Activated gamma-delta T cell treated with anti-CD3 and anti-CD28 coated beads, Interleukin-2, amount 50 U/mL, for 16 hours (primary cell): ENCODE results near the gene SCUBE1.
A peak's percentile ranks its signal among the peaks of the same experiment; 100 is the strongest.

ENCODE experiments used
- DNase-seq: peaks from one replicate; pipeline ENCODE4 v3.0.0-alpha.2; 2020; ENCODE audit warnings: low read depth

SCUBE1 gene

GRCh38 chr22:43236411-43237166 is 106.6 kb downstream of the SCUBE1 start:
- no peak for DNase-seq

DNA sequence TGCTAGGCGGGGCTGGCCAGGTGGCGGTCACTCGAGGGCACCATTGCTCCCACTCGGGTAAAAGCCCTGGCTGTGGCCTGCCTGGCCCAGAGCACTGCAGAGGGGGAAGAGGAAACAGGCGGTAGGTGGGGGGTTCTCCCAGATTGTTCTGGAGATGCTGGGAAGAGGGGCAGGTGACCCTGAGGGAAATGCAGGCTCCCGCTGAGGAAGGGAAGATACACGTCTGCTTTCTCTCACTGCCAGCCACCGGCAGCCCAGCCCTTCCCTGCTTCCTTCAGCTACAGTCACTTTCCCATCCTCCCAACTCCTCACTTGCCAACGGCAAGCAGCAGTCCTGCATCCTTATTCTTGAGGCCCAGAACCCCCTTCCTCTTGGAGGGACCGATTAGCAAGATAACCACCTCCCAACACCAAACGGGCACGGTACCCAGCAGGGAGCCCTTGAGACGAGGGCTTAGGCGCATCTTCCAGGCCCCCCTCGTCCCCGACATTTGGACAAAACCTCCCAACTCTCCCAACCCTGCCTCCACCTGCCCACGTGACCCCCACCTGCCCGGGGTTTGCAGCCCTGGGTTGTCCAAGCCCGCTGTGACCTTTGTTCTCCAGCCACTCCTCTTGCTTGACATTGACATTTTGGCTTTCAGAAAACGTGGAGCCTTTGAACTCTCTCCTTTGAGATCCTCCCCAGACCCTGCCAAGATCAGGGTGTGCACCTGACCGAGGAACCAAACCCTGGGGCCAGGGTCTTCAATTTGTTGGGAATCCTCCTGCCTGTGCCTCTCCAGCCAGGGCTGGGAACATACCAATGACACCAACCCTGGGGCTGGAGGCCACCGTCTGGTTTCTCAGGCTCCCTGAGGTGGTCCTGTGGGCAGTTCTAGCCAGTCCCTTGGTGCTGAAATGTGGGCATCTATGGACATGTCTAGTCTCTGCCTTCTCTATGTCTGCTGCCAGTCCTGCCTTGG is 107.4 kb downstream of the SCUBE1 start:
- DNase-seq: no peak

GRCh38 chr22:43234264-43234988 is 108.7 kb downstream of the SCUBE1 start:
- no peak for DNase-seq

DNA sequence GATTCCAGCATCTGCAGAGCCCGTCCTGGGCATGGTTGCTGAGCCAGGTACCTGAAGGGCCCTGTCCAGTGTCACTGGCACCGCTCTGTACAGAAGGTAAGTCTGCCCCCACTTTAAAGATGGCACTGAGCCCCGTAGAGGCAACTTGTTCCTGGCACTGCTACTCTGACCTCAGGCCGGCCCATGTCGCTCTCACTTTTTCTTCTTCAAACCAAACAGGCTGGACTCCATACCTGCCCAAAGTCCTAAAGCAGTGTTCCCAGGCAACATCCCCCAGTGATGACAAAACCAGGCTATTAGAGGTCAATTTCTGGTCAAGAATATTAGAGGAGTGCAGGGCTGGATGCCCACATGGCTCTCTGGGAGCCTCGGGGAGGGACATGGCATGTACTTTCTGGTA is 109.6 kb downstream of the SCUBE1 start:
- DNase-seq: no peak

GRCh38 chr22:43232445-43232844 is 110.7 kb downstream of the SCUBE1 start:
- DNase-seq: no peak

DNA sequence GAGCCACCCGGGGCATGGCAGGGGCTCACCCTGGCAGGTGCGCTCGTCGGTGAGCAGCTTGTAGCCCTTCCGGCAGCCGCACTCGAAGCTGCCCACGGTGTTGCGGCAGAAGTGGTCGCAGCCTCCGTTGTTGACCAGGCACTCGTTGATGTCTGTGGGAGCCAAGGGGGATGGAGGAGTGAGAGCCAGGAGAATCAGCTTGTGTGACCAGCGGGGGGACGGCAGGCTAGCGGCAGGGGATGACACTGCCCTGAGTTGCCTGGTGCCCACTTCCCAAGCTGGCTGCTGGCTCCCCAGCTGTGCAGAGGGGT is 111.5 kb downstream of the SCUBE1 start:
- DNase-seq: no peak

DNA sequence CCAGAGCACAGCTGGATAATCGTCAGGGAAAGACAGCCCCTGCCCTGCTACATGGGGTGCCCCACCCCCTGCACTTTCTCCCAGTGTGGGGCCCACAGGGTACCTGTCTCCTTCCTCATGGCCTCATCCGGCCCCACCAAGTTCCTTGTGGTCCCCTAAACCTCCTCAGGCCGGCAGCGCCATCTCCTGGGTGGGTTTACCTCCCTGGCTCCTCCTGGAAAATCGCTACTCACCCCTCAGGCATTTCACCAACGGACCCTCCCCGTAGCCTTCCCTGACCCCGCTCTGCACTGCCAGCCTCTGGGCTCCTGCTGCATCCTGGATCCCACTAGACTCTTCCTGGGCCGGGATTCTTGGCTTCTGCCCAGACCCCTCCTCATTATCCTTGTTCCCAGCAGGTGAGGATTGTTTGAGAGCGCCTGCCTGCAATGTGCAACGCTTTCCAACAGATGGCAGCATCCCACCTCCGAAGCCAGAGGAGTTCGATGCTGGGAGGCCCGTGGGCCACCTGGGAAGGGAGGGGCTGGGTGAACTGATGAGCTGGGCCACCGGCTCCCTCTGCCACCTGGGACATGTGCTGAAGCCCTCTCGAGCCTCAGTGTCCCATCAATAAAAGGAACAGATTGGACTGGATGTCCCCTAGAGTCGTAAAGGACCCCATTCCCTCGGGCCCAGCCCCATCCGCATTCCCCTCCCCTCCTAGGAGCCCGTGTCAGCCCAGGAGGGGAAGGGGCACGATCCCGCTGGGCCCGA is 112.0 kb downstream of the SCUBE1 start:
- DNase-seq: peak; percentile 45

- no peak for DNase-seq
Observed at GRCh38 chr22:43230571-43230970, 112.6 kb downstream of the SCUBE1 start.

- no peak for DNase-seq
Observed at GRCh38 chr22:43228863-43229262, 114.3 kb downstream of the SCUBE1 start.

- no peak for DNase-seq
Observed at GRCh38 chr22:43228330-43228729, 114.8 kb downstream of the SCUBE1 start.

GRCh38 chr22:43227239-43227630 is 115.9 kb downstream of the SCUBE1 start:
- DNase-seq: no peak

- no peak for DNase-seq
Observed at GRCh38 chr22:43226377-43227238, 116.6 kb downstream of the SCUBE1 start.

DNA sequence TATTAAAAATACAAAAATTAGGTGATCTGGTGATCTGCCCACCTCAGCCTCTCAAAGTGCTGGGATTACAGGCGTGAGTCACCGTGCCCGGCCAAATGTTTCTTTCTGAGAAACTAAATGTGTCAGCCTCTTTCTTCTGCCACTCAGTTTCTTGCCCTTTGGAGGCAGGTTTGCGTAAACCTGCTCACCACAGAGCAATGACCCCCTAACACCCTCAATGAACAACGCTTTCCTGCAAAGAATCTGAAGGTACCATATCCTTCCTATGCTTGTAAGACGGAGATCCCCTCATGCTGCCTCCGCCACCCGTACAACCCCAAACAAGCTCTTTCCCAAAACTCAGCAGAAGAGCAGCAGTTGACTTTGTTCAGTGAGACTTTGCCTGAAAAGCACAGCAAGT is 117.6 kb downstream of the SCUBE1 start:
- no peak for DNase-seq

- DNase-seq: no peak
Observed at GRCh38 chr22:43222987-43223386, 120.2 kb downstream of the SCUBE1 start.

- DNase-seq: no peak
Observed at GRCh38 chr22:43222262-43222661, 120.9 kb downstream of the SCUBE1 start.

DNA sequence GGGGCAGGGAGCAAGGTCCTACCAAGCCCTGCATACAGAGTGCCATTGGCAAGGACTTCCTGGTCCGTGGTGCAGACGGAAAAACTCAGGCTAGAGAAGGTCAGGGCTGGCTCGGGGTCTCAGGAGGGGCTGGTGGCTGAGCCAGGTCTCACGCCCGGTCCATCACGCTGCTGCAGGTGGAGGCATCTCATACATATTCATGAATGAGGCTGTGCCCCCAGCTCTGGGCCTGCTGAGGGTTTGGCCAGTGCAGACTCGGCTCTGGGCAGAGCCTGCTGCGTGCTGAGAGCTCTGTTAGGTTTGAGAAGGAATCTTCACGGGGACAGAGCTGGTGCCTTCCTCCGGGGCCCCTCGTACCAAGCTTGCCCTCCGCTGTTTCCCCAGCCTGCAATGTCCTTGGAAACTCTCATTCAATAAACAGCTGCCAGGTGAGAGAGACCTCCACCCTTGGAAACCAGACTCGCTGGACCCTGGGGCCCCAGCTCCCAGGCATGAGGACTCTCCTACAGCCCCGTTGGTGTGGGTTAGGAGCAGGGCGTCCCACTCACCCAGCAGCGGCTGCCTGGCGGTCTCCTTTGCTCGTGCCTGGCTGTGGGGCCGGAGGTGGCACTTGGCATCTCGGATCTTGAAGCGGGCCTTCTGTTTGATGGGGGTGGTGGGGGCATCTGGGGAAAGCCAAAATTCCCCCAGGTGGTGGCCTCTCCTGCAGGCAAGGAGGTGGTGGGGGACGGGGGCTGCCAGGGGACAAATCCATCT is 122.4 kb downstream of the SCUBE1 start:
- no peak for DNase-seq

GRCh38 chr22:43218786-43219185 is 124.4 kb downstream of the SCUBE1 start:
- DNase-seq: no peak

DNA sequence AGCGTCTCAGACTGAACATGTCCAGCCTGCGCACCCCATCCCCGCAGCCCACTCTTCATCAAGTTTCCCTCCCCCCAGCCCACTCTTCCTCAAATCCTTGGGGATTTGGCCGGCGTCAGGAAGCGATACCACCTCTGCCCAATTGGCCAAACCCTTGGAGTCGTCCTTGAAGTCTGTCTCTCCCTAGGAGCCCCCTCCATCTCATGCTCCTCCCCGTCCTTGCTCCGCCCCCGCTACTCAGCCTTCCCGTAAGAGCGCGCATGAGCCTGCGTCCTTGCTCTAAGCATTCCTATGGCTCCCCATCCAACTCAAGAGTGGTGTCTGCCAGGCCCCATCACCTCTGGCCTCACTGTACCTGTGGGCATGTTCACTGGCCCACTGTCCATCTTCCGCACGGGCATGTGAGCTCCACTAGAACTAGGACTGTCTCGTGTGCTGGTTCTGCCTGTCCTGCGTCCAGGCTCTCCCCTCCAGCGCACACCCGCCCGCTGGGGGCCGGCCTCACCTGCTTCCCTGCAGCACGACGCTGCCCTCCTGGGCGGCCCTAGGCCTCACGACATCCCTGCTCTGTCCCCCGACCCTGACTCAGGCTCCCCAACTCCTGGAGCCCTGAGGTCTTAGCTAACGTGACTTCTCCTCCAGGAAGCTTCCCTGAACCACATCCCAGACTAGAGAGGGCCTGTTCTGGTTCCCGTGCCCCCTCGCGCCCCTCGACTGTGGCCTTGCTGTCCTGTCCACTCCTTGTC is 125.7 kb downstream of the SCUBE1 start:
- no peak for DNase-seq

DNA sequence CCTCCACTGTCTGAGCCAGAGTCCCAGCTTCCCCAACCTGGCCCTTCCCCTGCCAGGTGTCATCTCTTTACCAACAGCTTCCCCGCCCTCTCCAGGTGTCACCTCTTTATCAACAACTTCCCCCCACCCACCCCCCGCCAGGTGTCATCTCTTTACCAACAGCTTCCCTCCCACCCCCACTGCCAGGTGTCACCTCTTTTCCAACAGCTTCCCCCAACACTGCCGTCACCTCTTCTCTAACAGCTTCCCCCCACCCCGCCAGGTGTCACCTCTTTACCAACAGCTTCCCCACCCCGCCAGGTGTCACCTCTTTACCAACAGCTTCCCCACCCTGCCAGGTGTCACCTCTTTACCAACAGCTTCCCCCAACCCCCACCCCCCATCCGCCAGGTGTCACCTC is 126.4 kb downstream of the SCUBE1 start:
- no peak for DNase-seq

- no peak for DNase-seq
Observed at GRCh38 chr22:43213962-43214361, 129.2 kb downstream of the SCUBE1 start.
